Caco-2 (cell line): Measurements from ENCODE around the gene RRP9. TPM values are rescaled to one million over a fixed set of nuclear protein-coding genes. Genes with fewer than 3 reads are reported as not detected.
A peak's percentile ranks its signal among the peaks of the same experiment; 100 is the strongest.
"Not testable (repeated sequence)": the region's sequence is repeated elsewhere in the genome, so short reads cannot be mapped to it uniquely, and the experiment has no call there.

Experiments used
- BruUV-seq: library from RNA; stranded (reverse); fragments of 400-500 nt; replicated peaks from 2 replicates; lab custom pipeline; 2021; lab: Mats Ljungman, UMichigan
- CTCF ChIA-PET: fragments of 300-600 bp; sonication (Branson Sonifier 250); formaldehyde crosslinking; loops from one replicate; lab custom pipeline; 2022; ENCODE audit warnings: antibody characterized with exemption; lab: Charles Lee
- POLR2A ChIA-PET: fragments of 300-600 bp; sonication (Branson Sonifier 250); formaldehyde crosslinking; loops from one replicate; lab custom pipeline; 2022; ENCODE audit warnings: antibody characterized with exemption; lab: Charles Lee
- DNase-seq, 2 experiments: peaks; one replicate each; pipeline versions ENCODE4 v3.0.0 to v3.0.0-alpha.2; 2020 to 2022
- H3K27me3 ChIP-seq: replicated peaks from 2 replicates; pipeline ENCODE4 v1.6.0; 2011; ENCODE audit warnings: low read length; ENCODE audit not compliant: control insufficient read depth, insufficient read depth
- H3K36me3 ChIP-seq: 2 replicates; pipeline ENCODE4 v1.5.1; 2011; ENCODE audit warnings: low read length; ENCODE audit not compliant: control insufficient read depth, insufficient read depth
- H3K4me1 ChIP-seq: fragments of 250-450 bp; sonication (Bioruptor Pico); 2 replicates; pipeline ENCODE4 v1.5.1; 2020; ENCODE audit warnings: mild to moderate bottlenecking
- H3K4me3 ChIP-seq: 2 replicates; pipeline ENCODE4 v1.5.1; 2011; ENCODE audit warnings: low read depth, mild to moderate bottlenecking, control low read depth, low read length
- H3K9me3 ChIP-seq: fragments of 250-450 bp; sonication (Bioruptor Pico); 2 replicates; pipeline ENCODE4 v1.5.1; 2020; ENCODE audit warnings: mild to moderate bottlenecking, moderate library complexity
- H3K27ac Mint-ChIP-seq: one replicate; pipeline ENCODE4 v1.8.0; 2022; ENCODE audit warnings: mixed read lengths; ENCODE audit not compliant: unreplicated experiment
- H3K27me3 Mint-ChIP-seq: one replicate; pipeline ENCODE4 v1.8.0; 2022; ENCODE audit warnings: mixed read lengths; ENCODE audit not compliant: insufficient read depth, unreplicated experiment
- H3K36me3 Mint-ChIP-seq: one replicate; pipeline ENCODE4 v1.8.0; 2022; ENCODE audit warnings: mild to moderate bottlenecking, mixed read lengths; ENCODE audit not compliant: insufficient read depth, unreplicated experiment
- H3K4me1 Mint-ChIP-seq: one replicate; pipeline ENCODE4 v1.8.0; 2022; ENCODE audit warnings: low read depth, mixed read lengths; ENCODE audit not compliant: unreplicated experiment
- H3K4me3 Mint-ChIP-seq: one replicate; pipeline ENCODE4 v1.8.0; 2022; ENCODE audit warnings: mild to moderate bottlenecking, moderate library complexity, mixed read lengths; ENCODE audit not compliant: unreplicated experiment
- H3K9me3 Mint-ChIP-seq: one replicate; pipeline ENCODE4 v1.8.0; 2022; ENCODE audit warnings: mixed read lengths; ENCODE audit not compliant: unreplicated experiment
- intact Hi-C: fragments of 100-400 bp; cut with micrococcal nuclease; formaldehyde crosslinking; loops from one replicate; pipeline ENCODE4 v1.10.0; 2022; ENCODE audit not compliant: unreplicated experiment
- total RNA-seq: library from RNA; stranded (reverse); gene quantifications from 2 replicates; pipeline ENCODE4 v1.2.3, GENCODE V29; 2022
- TF ChIP-seq, protein P1 (sequence below), 2 experiments: fragments of 200-600 bp in 1 of 2; IDR thresholded peaks; 1 replicate in 1 of 2; 2 replicates in 1 of 2; pipeline versions ENCODE4 v1.5.1 to v1.8.0; 2011 to 2022; ENCODE audit warnings: antibody characterized with exemption in 1 of 2, control low read depth in 1 of 2, inconsistent platforms in 1 of 2, low read depth in 1 of 2, low read length in 1 of 2, mild to moderate bottlenecking in 1 of 2, moderate library complexity in 1 of 2; ENCODE audit not compliant: insufficient read depth in 1 of 2, severe bottlenecking in 1 of 2, unreplicated experiment in 1 of 2

The RRP9 gene
- total RNA-seq, 1 experiment from 2014 or later: 39.1 TPM

DNA sequence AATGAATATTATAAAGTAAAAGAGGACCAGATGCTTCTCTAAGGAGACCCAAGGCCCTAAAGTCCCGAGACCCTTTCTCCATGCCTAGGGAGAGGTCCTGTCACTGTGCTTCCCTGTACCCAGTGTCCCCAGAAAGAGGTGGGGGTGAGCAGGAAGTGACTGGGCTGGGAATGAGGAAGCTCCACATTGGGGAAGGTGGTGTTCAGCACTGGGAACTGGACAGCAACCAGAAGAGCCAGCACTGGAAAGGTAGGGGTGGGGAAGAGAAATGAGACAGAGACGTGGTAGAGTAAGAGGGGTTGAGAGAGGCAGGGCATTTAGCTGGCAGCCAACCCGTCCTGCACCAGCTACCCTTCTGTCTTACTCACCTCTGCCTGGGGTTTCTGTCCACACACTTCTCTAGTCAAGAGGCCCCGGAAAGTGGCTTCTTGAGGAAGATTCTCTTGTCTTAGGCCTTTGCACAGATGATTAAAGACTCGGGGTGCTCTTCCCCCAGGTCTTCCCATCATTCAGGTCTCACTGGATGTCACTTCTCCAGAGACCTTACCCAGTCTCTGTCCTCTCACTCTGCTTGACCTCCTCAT is 12.2 kb downstream of the RRP9 start:
- Mint-ChIP-seq H3K27ac (no peak overlapping the region), H3K27me3 (no peaks in the 10 kb centered on the region), H3K4me1 (no peaks in the 10 kb centered on the region), H3K9me3 (no peaks in the 10 kb centered on the region), H3K36me3 (peaks cover 21% of the 10 kb centered on the region), H3K4me3 (no peak overlapping the region)
- TF ChIP-seq, protein P1, sequence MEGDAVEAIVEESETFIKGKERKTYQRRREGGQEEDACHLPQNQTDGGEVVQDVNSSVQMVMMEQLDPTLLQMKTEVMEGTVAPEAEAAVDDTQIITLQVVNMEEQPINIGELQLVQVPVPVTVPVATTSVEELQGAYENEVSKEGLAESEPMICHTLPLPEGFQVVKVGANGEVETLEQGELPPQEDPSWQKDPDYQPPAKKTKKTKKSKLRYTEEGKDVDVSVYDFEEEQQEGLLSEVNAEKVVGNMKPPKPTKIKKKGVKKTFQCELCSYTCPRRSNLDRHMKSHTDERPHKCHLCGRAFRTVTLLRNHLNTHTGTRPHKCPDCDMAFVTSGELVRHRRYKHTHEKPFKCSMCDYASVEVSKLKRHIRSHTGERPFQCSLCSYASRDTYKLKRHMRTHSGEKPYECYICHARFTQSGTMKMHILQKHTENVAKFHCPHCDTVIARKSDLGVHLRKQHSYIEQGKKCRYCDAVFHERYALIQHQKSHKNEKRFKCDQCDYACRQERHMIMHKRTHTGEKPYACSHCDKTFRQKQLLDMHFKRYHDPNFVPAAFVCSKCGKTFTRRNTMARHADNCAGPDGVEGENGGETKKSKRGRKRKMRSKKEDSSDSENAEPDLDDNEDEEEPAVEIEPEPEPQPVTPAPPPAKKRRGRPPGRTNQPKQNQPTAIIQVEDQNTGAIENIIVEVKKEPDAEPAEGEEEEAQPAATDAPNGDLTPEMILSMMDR (IDR thresholded peaks at IDR 0.05; ENCODE audit: insufficient read depth in 1 of 2, low read depth in 1 of 2, low read length in 1 of 2, severe bottlenecking in 1 of 2, unreplicated experiment in 1 of 2): no peak
- CTCF ChIA-PET: no interaction called here
- Histone ChIP-seq H3K27me3 (no peaks in the 10 kb centered on the region), H3K4me1 (no peaks in the 10 kb centered on the region), H3K9me3 (no peaks in the 10 kb centered on the region), H3K36me3 (no peaks in the 10 kb centered on the region), H3K4me3 (no peak overlapping the region)
- DNase-seq: peak in 1 of 2 experiments; percentile 32
- intact Hi-C loops: no loop called here
- BruUV-seq: no TSS peak
- POLR2A ChIA-PET: interaction anchor here (0.5 kb wide), 1 partner anchor 226 kb away, joined by 7 read pairs; no protein-coding TSS in a partner anchor

DNA sequence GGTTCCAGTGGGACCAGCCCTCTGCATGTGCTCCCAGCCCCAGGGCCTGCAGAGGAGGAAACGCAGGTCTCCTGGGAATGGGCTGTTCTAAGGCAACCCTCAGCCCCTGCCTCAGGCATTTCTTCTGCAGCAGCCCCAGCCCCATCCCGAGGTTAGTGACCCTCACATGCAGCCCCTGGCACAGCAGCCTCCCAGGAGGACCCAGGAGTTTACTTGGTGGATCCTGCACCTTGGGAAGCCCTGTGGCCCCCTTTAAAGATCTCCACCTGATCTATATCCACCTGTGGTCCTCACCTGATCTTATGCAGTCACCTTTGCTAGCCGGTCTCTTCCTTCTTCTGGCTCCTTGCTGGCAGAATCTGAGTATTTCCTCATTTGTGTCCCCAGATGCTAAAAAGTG is 12.7 kb downstream of the RRP9 start:
- H3K27me3 ChIP-seq, H3K4me3 ChIP-seq, BruUV-seq, H3K9me3 Mint-ChIP-seq, H3K4me1 ChIP-seq, H3K27ac Mint-ChIP-seq, DNase-seq, H3K4me3 Mint-ChIP-seq, H3K27me3 Mint-ChIP-seq, intact Hi-C loops, H3K9me3 ChIP-seq, H3K36me3 ChIP-seq, CTCF ChIA-PET, H3K4me1 Mint-ChIP-seq: not testable (repeated sequence)
- H3K36me3 Mint-ChIP-seq: peaks cover 16% of the 10 kb centered on the region
- POLR2A ChIA-PET: interaction anchor here (0.5 kb wide), 1 partner anchor 225 kb away, joined by 7 read pairs; no protein-coding TSS in a partner anchor

- DNase-seq: no peak
- no peak overlapping the region for H3K4me3 ChIP-seq
- H3K36me3 ChIP-seq: no peaks in the 10 kb centered on the region
- Mint-ChIP-seq H3K4me3 (no peak overlapping the region), H3K36me3 (peaks cover 10% of the 10 kb centered on the region), H3K27ac (no peak overlapping the region), H3K9me3 (no peaks in the 10 kb centered on the region), H3K27me3 (no peaks in the 10 kb centered on the region), H3K4me1 (no peaks in the 10 kb centered on the region)
- POLR2A ChIA-PET: no interaction called here
- no TSS peak for BruUV-seq
- no peaks in the 10 kb centered on the region for H3K9me3 ChIP-seq
- intact Hi-C loops: no loop called here
- CTCF ChIA-PET: no interaction called here
- H3K4me1 ChIP-seq: no peaks in the 10 kb centered on the region
- TF ChIP-seq, protein P1 (IDR thresholded peaks at IDR 0.05; ENCODE audit: insufficient read depth in 1 of 2, low read depth in 1 of 2, low read length in 1 of 2, severe bottlenecking in 1 of 2, unreplicated experiment in 1 of 2): no peak
- no peaks in the 10 kb centered on the region for H3K27me3 ChIP-seq
These were observed 13.3 kb downstream of the RRP9 start for GRCh38 chr3:51928438-51928837.
